Astrocyte of the spinal cord (primary cell): ENCODE data around the gene COPS3.

Experiments
- DNase-seq: peaks from one replicate; pipeline ENCODE4 v3.0.0; 2011; ENCODE audit warnings: low read depth, low spot score
- H3K4me3 ChIP-seq: 2 replicates; pipeline ENCODE4 v1.5.1; 2011; ENCODE audit warnings: low read depth, mild to moderate bottlenecking, low read length, moderate library complexity
- in situ Hi-C: cut with HindIII; loops from 2 replicates; pipeline ENCODE4 v1.10.0; 2017; ENCODE audit warnings: low sequenced_read_pairs
- TF ChIP-seq, protein P1 (sequence below): IDR thresholded peaks from 2 replicates; pipeline ENCODE4 v1.5.1; 2012; ENCODE audit warnings: low read depth, mild to moderate bottlenecking, low read length, inconsistent platforms

The COPS3 gene

DNA sequence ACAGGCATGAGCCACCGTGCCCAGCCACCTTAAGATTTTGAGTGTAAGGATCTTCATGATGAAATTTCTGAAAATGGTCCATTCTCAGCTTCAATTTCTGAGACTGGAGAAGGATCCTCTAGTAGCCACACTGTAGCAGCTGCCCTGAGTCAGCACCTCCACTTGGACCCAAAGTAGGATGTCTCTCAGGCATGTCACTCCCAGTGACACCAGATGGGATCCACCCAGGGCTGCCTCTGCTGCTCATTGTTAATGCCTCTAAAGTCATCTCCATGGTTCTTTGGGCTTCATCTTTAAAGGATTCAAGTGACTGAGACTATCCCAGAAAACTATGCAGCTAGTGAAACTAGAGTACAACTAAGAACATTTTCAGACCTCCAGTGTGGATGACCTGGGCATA lies 82.8 kb downstream of the COPS3 start:
- in situ Hi-C loops, result no loop called here
- H3K4me3 ChIP-seq, result no peak overlapping the region
- TF ChIP-seq, protein P1, sequence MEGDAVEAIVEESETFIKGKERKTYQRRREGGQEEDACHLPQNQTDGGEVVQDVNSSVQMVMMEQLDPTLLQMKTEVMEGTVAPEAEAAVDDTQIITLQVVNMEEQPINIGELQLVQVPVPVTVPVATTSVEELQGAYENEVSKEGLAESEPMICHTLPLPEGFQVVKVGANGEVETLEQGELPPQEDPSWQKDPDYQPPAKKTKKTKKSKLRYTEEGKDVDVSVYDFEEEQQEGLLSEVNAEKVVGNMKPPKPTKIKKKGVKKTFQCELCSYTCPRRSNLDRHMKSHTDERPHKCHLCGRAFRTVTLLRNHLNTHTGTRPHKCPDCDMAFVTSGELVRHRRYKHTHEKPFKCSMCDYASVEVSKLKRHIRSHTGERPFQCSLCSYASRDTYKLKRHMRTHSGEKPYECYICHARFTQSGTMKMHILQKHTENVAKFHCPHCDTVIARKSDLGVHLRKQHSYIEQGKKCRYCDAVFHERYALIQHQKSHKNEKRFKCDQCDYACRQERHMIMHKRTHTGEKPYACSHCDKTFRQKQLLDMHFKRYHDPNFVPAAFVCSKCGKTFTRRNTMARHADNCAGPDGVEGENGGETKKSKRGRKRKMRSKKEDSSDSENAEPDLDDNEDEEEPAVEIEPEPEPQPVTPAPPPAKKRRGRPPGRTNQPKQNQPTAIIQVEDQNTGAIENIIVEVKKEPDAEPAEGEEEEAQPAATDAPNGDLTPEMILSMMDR, result no peak
- no peak for DNase-seq

DNA sequence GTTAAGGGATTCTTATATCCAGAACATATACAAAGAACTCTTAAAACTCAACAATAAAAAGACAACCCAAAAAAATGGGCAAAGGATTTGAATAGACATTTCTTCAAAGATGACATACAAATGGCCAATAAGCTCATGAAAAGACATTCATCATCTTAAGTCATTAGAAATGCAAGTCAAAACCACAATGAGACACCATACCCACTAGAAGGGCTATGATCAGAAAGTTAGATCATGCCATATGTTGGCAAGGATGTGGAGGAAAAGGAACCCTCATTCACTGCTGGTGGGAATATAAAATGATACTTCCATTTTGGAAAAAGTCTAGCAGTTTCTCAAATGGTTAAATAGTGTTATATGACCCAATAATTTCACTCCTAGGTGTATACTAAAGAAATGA lies 84.3 kb downstream of the COPS3 start:
- no peak for DNase-seq
- TF ChIP-seq, protein P1, result no peak
- in situ Hi-C loops, result no loop called here
- no peak overlapping the region for H3K4me3 ChIP-seq
